B cell (primary cell): ENCODE measurements around the gene EFCAB10. TPM values are rescaled to one million over a fixed set of nuclear protein-coding genes. Genes with fewer than 3 reads are reported as not detected.

Experiments used
- ATAC-seq: fragments of 200-7000 bp; cut with Tn5 transposase; one replicate; pipeline ENCODE4 v1.10.0; 2021; ENCODE audit warnings: low read depth, mild to moderate bottlenecking, moderate number of reproducible peaks, moderate library complexity
- CTCF ChIA-PET: fragments of 350-600 bp; sonication (Branson Sonifier 250); formaldehyde crosslinking; loops from one replicate; lab custom pipeline; 2021; ENCODE audit warnings: antibody characterized with exemption, inconsistent platforms; lab: Charles Lee
- POLR2A ChIA-PET: fragments of 350-600 bp; sonication (Branson Sonifier 250); formaldehyde crosslinking; loops from one replicate; lab custom pipeline; 2021; ENCODE audit warnings: antibody characterized with exemption; lab: Charles Lee
- DNase-seq: peaks from one replicate; pipeline ENCODE4 v3.0.0; 2013
- H2AFZ ChIP-seq: 2 replicates; pipeline ENCODE4 v1.6.1; 2012; ENCODE audit warnings: mild to moderate bottlenecking, low read depth, low read length; ENCODE audit not compliant: insufficient read depth, poor library complexity, severe bottlenecking
- H3K27ac ChIP-seq, 2 donors: 1 replicate in 1 of 2; 2 replicates in 1 of 2; pipeline ENCODE4 v1.5.1; 2012 to 2013; ENCODE audit warnings: low read length in 2 of 2, mild to moderate bottlenecking in 2 of 2, moderate library complexity in 1 of 2
- H3K27me3 ChIP-seq, 4 experiments: fragments of 200-600 bp in 1 of 4; sonication (generic) in 1 of 4; replicated peaks in 1 of 4; 1 replicate in 2 of 4; 2 replicates in 2 of 4; pipeline versions ENCODE4 v1.6.1 to v1.7.0; 2013 to 2016; ENCODE audit warnings: low read length in 3 of 4, mild to moderate bottlenecking in 2 of 4, mixed read lengths in 1 of 4, moderate library complexity in 1 of 4; ENCODE audit not compliant: insufficient read depth in 4 of 4, control insufficient read depth in 3 of 4; ENCODE audit errors: control extremely low read depth in 1 of 4
- H3K36me3 ChIP-seq, 2 experiments: replicated peaks in 1 of 2; 1 replicate in 1 of 2; 2 replicates in 1 of 2; pipeline versions ENCODE4 v1.6.1 to v1.7.1; 2013; ENCODE audit warnings: low read length in 1 of 2; ENCODE audit not compliant: insufficient read depth in 2 of 2, control insufficient read depth in 1 of 2; ENCODE audit errors: control extremely low read depth in 1 of 2, extremely low read depth in 1 of 2
- H3K4me1 ChIP-seq, 2 donors: fragments of 200-600 bp in 1 of 2; sonication (generic) in 1 of 2; 1 replicate in 1 of 2; 2 replicates in 1 of 2; pipeline versions ENCODE4 v1.5.1 to v1.6.1; 2013 to 2017; ENCODE audit warnings: low read length in 2 of 2; ENCODE audit not compliant: control insufficient read depth in 2 of 2, insufficient read depth in 2 of 2
- H3K4me2 ChIP-seq: replicated peaks from 2 replicates; pipeline ENCODE3; 2012; ENCODE audit warnings: mild to moderate bottlenecking, low read depth, low read length; ENCODE audit not compliant: poor library complexity, severe bottlenecking
- H3K4me3 ChIP-seq, 5 experiments: fragments of 200-600 bp in 1 of 5; sonication (generic) in 1 of 5; 1 replicate in 3 of 5; 2 replicates in 2 of 5; pipeline versions ENCODE4 v1.5.1 to v1.7.0; 2011 to 2016; ENCODE audit warnings: low read length in 4 of 5, mild to moderate bottlenecking in 4 of 5, low read depth in 2 of 5, control low read depth in 1 of 5, moderate library complexity in 1 of 5; ENCODE audit not compliant: insufficient read depth in 1 of 5; ENCODE audit errors: control extremely low read depth in 1 of 5, extremely low read depth in 1 of 5
- H3K79me2 ChIP-seq: fragments of 200-600 bp; sonication (generic); one replicate; pipeline ENCODE4 v1.6.0; 2016; ENCODE audit warnings: low read length; ENCODE audit not compliant: control insufficient read depth, insufficient read depth
- H3K9ac ChIP-seq: fragments of 200-600 bp; sonication (generic); 2 replicates; pipeline ENCODE4 v1.6.1; 2017; ENCODE audit warnings: mild to moderate bottlenecking, low read length, moderate library complexity
- H3K9me3 ChIP-seq, 3 donors: one replicate each; pipeline versions ENCODE4 v1.6.1 to v1.7.1; 2013; ENCODE audit warnings: low read length in 2 of 3; ENCODE audit not compliant: control insufficient read depth in 2 of 3, insufficient read depth in 1 of 3; ENCODE audit errors: control extremely low read depth in 1 of 3
- H4K20me1 ChIP-seq: 2 replicates; pipeline ENCODE4 v1.6.0; 2012; ENCODE audit warnings: mild to moderate bottlenecking, low read length; ENCODE audit not compliant: insufficient read depth, control insufficient read depth, poor library complexity, severe bottlenecking
- H3K27ac Mint-ChIP-seq: one replicate; pipeline ENCODE4 v1.8.0; 2021; ENCODE audit warnings: mixed read lengths
- H3K27me3 Mint-ChIP-seq: one replicate; pipeline ENCODE4 v1.8.0; 2021; ENCODE audit warnings: mixed read lengths
- H3K4me1 Mint-ChIP-seq: one replicate; pipeline ENCODE4 v1.8.0; 2021; ENCODE audit warnings: mixed read lengths
- H3K4me3 Mint-ChIP-seq: one replicate; pipeline ENCODE4 v1.8.0; 2021; ENCODE audit warnings: mixed read lengths
- H3K9me3 Mint-ChIP-seq: one replicate; pipeline ENCODE4 v1.8.0; 2022; ENCODE audit warnings: mixed read lengths; ENCODE audit not compliant: insufficient read depth
- CTCF ChIP-seq: fragments of 200-600 bp; IDR thresholded peaks from one replicate; pipeline ENCODE4 v1.8.0; 2022; ENCODE audit warnings: antibody characterized with exemption, mild to moderate bottlenecking
- EZH2 ChIP-seq: IDR thresholded peaks from 2 replicates; pipeline ENCODE4 v1.6.1; 2012; ENCODE audit warnings: borderline replicate concordance, low read depth, mild to moderate bottlenecking, moderate library complexity, low read length; ENCODE audit not compliant: insufficient read depth, poor library complexity, severe bottlenecking
- WGBS: methylation state at CpG from one replicate; pipeline ENCODE4 v1.1.5; 2013; ENCODE audit warnings: missing lambda C conversion rate; ENCODE audit not compliant: insufficient coverage; 5-methylcytosine and 5-hydroxymethylcytosine counted together
- intact Hi-C: fragments of 100-400 bp; cut with micrococcal nuclease; formaldehyde crosslinking; loops from one replicate; pipeline ENCODE4 v1.10.0; 2022
- polyA plus RNA-seq: library from polyadenylated mRNA; depleted of rRNA; stranded (reverse); fragments of >200 nt; gene quantifications from 2 replicates; pipeline ENCODE4 v1.2.3, GENCODE V29; 2012
- total RNA-seq, 2 donors: library from RNA; stranded (reverse); fragments of 120-200 nt in 1 of 2; gene quantifications; 1 replicate in 1 of 2; 2 replicates in 1 of 2; pipeline versions ENCODE4 v1.2.3 to v1.2.4, GENCODE V29; 2013 to 2022

The EFCAB10 gene
- total and polyA plus RNA-seq, 2 donors (not counting 1 experiment from before 2014, with no cell fraction given), result not detected

DNA sequence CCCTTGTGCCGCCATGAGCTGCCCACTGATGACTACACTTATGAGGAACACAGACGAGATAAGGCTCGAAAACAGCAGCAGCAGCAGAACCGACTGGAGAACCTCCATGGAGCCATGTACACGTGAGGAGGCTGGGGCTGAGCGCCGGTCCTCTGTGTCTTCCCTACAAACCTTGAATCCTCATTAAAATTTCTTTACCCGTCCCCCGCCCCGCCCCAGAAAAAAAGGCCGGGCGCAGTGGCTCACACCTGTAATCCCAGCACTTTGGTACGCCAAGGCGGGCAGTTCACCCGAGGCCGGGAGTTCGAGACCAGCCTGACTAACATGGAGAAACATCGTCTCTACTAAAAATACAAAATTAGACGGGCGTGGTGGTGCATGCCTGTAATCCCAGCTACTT, 50.7 kb downstream of the EFCAB10 start:
- POLR2A ChIA-PET, result interaction anchor here (0.7 kb wide), 1 partner anchor 171 kb away, joined by 3 read pairs; no protein-coding TSS in a partner anchor
- H3K27ac ChIP-seq, result no peak overlapping the region

More for the DNA sequence above, 50.7 kb downstream of the EFCAB10 start:
- peak overlapping the region; percentile 74 for H3K4me3 Mint-ChIP-seq
- H3K27ac Mint-ChIP-seq, result peak overlapping the region; percentile 56
- 95% methylated on average over 19 of the region's 20 CpGs for WGBS
- H3K9ac ChIP-seq, result no peak overlapping the region
- no peak for DNase-seq
- peaks cover 18 to 22% of the 10 kb centered on the region in 2 donors for H3K4me1 ChIP-seq
- CTCF ChIA-PET, result no interaction called here
- no peaks in the 10 kb centered on the region for H3K27me3 Mint-ChIP-seq
- TF ChIP-seq CTCF (no peak), EZH2 (no peak)
- peaks cover 0 to 7% of the 10 kb centered on the region in 2 experiments for H3K36me3 ChIP-seq
- no peak overlapping the region for H3K4me3 ChIP-seq
- intact Hi-C loops, result loop anchor here (5.0 kb wide), 3 partner anchors 178 to 1637 kb away; partner anchors contain the start of genes HBP1 and KMT2E
- H3K9me3 ChIP-seq, result no peaks in the 10 kb centered on the region
- H3K79me2 ChIP-seq, result peaks cover 29% of the 10 kb centered on the region
- ATAC-seq, result no peak
- no peaks in the 10 kb centered on the region for H3K9me3 Mint-ChIP-seq
- H4K20me1 ChIP-seq, result no peaks in the 10 kb centered on the region
- no peak overlapping the region for H3K4me2 ChIP-seq
- H3K4me1 Mint-ChIP-seq, result peaks cover 24% of the 10 kb centered on the region
- H3K27me3 ChIP-seq, result no peaks in the 10 kb centered on the region
- H2AFZ ChIP-seq, result no peak overlapping the region
